ENCODE data around the gene FBXO31.
A peak's percentile ranks its signal among the peaks of the same experiment; 100 is the strongest.
"Not testable (repeated sequence)": the region's sequence is repeated elsewhere in the genome, so short reads cannot be mapped to it uniquely, and the experiment has no call there.

Gene FBXO31

DNA sequence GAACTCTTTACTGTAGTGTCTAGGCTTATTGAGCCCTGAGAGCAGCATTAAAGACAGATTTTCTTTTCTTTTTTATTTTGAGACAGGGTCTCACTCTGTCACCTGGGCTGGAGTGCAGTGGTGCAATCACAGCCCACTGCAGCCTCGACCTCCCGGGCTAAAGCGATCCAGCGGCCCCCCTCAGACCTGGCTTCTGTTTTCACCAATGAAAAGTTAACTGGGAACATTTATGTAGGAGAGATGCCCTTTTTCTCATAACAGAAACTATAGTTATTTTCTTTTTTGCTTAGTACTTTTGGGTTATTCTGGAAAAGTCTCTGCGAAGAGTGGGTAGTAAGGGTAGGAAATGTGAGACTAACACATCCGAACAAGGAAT is 10.1 kb upstream of the FBXO31 start:
- Histone ChIP-seq H4K20me1 (peaks cover 65% of the 10 kb centered on the region), H3K36me3 (peaks cover 20% of the 10 kb centered on the region), H3K27me3 (no peaks in the 10 kb centered on the region), H3K4me1 (peaks cover 56% of the 10 kb centered on the region), H3K9me3 (no peaks in the 10 kb centered on the region), H3K4me3 (peak overlapping the region; percentile 93), H3K27ac (peak overlapping the region; percentile 97; the same call in 1 of the 2 replicates), H3K4me2 (peak overlapping the region; percentile 92), H3K9ac (peak overlapping the region; percentile 98)
- TF ChIP-seq Cebpa-rat (IDR thresholded peaks at IDR 0.05), result no peak

DNA sequence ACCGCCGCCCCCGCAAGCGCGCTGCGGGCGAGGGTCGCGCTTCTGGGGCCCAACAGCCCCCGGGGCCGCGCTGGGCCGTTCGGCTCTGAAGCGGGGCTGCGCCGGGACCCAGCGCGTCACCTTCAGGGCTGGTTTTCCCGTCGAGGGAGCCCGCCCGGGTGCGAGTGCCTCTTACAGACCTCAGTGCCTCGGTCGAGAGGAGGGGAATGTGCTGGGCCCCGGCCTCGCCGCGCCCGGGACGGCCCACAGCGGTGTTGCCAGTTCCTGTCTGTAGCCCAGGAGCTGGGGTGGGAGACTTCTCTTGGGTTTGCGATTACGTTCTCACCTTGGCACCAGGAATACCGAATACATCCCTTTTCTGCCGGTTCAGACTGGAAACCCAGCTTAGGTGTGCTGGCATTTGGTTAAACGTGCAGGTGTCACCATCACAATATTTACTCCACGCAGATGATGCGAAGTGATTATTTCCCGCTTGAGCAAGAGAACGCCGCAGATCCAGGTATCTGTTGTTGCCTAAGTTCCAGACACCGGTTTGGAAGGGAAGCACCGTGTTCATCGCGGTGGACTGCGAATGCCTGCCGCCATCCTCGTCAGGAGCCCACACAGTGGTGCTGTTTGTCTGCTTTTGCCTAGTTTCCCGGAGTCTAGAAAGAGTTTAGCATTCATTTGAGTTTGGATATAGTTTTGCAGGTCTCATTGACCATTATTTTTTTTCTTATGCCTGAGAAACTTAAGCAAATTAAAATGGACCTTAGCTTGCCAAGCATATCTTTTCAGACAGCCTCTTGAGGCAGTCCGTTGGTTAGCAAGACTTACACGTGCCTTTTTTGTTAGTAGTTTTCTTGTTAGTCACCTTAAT is 9.5 kb upstream of the FBXO31 start:
- Histone ChIP-seq H4K20me1 (peaks cover 59% of the 10 kb centered on the region), H3K27me3 (no peaks in the 10 kb centered on the region), H3K9me3 (no peaks in the 10 kb centered on the region), H3K4me3 (peak overlapping the region; percentile 93), H3K9ac (peak overlapping the region; percentile 98), H3K4me2 (peak overlapping the region; percentile 92), H3K27ac (peak overlapping the region; percentile 97), H3K4me1 (peaks cover 59% of the 10 kb centered on the region), H3K36me3 (peaks cover 14% of the 10 kb centered on the region)
- TF ChIP-seq Cebpa-rat (IDR thresholded peaks at IDR 0.05), result no peak

DNA sequence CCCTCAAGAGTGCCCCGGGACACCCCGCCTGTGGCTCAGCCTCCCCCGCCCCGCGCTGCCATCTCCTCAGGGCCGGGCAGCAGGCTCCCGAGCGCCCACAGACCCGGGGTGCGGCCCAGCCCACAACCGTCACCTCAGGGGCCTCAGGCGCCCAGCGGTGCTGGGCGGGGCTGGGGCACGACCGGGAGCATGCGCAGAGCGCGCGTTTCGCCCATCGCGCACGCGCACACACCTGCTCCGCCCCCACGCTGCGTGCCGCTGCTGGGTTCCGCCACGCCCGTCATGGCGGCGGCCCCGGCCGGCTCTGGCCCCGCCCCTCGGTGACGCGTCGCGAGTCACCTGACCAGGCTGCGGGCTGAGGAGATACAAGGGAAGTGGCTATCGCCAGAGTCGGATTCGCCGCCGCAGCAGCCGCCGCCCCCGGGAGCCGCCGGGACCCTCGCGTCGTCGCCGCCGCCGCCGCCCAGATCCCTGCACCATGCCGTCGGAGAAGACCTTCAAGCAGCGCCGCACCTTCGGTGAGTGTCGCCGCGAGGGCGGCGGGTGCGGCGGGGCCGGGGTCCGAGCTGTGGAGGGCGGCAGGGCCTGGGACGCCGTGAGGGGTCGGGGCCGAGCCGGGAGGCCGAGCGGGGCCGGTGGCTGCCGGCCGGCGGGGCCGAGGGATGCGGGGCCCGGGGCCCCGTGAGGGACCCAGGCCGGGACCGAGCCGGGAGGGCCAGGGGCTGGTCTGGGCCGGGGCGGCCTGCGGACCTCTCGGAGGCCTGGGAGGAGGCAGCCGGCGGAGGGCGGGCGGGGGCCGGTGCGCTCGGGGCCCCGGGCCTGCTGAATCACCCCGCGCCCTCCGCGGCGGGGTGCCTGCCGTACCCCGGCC is 8.6 kb upstream of the FBXO31 start, which contains the start of gene MAP1LC3B:
TSS of gene MAP1LC3B (plus strand) at position 387 of the 871 bp plus-strand sequence. CDS start at position 479, 92 bp downstream.
- H3K36me3 ChIP-seq, result peaks cover 12% of the 10 kb centered on the region; the same call in 1 of the 2 replicates
- no peak for TF ChIP-seq Cebpa-rat (IDR thresholded peaks at IDR 0.05)
- H3K4me3 ChIP-seq, result peak within 1 kb of the TSS; percentile 93
- H3K4me1 ChIP-seq, result peaks cover 67% of the 10 kb centered on the region
- peaks cover 51% of the 10 kb centered on the region for H4K20me1 ChIP-seq
- H3K4me2 ChIP-seq, result peak within 1 kb of the TSS; percentile 92
- H3K9ac ChIP-seq, result peak within 1 kb of the TSS; percentile 98
- H3K9me3 ChIP-seq, result no peaks in the 10 kb centered on the region
- H3K27ac ChIP-seq, result peak within 1 kb of the TSS; percentile 97
- no peaks in the 10 kb centered on the region for H3K27me3 ChIP-seq

DNA sequence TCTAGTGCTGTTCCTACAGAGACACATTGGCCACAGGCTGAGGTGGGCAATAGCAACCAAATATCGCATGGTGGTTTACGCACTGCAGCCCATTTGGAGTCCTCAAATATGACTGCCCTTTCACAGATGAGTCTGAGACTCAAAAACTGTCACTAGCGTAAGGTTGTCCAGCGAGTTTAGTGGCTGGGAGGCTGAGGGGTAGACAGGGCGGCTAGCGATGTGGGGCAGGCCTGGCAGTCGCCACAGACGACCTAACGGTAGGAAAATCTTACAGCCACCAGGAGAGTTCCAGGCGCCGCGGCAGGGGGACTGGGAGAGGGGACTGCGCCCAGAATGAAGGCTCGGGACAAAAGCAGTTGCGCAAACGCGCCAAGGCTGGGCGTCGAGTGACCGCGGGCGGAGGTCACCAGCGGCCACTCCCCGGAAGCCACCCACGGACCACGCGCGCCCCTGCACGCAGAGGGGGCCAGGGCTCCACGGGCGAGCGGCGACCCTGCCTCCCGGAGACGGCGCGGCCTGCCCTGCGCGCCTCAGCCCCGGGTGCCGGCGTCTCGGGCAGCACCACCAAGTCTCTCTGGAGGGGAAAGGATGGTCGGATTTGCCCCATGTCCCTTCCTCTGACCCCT is 7.9 kb upstream of the FBXO31 start:
- Histone ChIP-seq H3K27me3 (no peaks in the 10 kb centered on the region), H3K4me2 (peak overlapping the region; percentile 92), H3K36me3 (peaks cover 8% of the 10 kb centered on the region; the same call in 1 of the 2 replicates), H4K20me1 (peaks cover 43% of the 10 kb centered on the region), H3K4me3 (peak overlapping the region; percentile 93), H3K9me3 (no peaks in the 10 kb centered on the region), H3K4me1 (peaks cover 75% of the 10 kb centered on the region), H3K9ac (peak overlapping the region; percentile 98), H3K27ac (peak overlapping the region; percentile 97)
- no peak for TF ChIP-seq Cebpa-rat (IDR thresholded peaks at IDR 0.05)

DNA sequence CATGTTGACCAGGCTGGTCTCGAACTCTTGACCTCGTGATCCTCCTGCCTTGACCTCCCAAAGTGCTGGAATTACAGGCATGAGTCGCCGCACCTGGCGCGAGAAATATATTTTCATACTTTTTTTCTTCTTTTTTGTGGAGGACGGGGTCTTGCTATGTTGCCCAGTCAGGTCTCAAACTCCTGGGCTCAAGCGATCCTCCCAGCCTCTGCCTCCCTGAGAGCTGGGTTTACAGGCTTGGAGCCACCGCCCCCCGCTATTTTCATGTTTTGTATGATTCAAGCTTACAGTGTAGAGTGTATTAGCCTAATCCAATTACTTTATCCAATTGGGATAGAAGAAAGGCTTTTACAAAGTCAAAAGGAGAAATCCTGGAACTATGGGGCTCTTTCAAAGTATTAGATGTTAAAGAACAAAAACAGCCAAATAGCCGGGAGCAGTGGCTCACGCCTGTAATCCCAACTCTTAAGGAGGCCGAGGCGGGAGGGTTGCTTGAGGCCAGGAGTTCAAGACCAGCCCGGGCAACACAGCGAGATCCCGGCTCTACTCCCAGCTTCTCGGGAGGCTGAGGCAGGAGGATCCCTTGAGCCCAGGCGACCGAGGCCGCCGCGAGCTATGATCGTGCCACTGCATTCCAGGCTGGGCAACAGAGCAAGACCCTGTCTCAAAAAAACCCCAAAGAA is 7.2 kb upstream of the FBXO31 start:
- TF ChIP-seq Cebpa-rat (IDR thresholded peaks at IDR 0.05), result no peak
- Histone ChIP-seq H3K4me3 (peak overlapping the region; percentile 93), H4K20me1 (peaks cover 37% of the 10 kb centered on the region), H3K9ac (peak overlapping the region; percentile 98), H3K27ac (peak overlapping the region; percentile 97), H3K4me2 (peak overlapping the region; percentile 92), H3K4me1 (peaks cover 81% of the 10 kb centered on the region), H3K36me3 (peaks cover 8% of the 10 kb centered on the region; the same call in 1 of the 2 replicates), H3K9me3 (no peaks in the 10 kb centered on the region), H3K27me3 (no peaks in the 10 kb centered on the region)

DNA sequence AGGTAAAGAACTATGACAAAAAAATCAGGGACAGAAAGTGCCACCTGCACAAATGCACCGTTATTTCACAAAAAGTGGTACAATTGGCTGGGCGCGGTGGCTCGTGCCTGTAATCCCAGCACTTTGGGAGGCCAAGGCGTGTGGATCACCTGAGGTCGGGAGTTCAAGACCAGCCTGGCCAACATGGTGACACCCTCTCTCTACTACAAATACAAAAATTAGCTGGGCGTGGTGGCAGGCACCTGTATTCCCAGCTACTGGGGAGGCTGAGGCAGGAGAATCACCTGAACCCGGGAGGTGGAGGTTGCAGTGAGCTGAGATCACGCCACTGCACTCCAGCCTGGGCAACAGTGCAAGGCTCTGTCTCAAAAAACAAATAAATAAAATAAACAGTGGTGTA is 6.3 kb upstream of the FBXO31 start:
- H3K36me3 ChIP-seq, H3K4me3 ChIP-seq, H3K27me3 ChIP-seq, H3K9me3 ChIP-seq: not testable (repeated sequence)
- Histone ChIP-seq H3K27ac (peak overlapping the region; percentile 96), H3K9ac (0 out of 2 replicates have a peak overlapping the region, but pooled peaks have one; percentile 49), H4K20me1 (peaks cover 28% of the 10 kb centered on the region), H3K4me1 (peaks cover 81% of the 10 kb centered on the region), H3K4me2 (peak overlapping the region; percentile 75)

DNA sequence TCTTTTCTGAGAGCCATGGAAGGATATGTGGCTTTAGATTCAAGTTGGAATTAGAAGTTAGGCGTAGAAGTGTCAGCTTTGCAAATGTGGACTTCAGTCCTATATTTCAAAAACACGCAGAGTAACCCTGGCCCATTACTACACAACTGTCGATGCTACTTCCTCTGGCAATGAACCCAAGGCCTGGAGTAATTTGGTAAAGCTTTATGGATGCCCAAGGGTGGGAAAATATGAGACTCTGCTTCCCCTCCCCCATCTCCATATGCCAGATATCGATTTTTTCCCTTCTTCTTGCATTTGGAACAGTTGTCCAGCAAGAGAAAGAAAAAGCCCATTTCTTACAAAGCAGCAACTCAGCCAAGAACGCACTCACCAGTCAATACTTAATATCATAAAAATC is 5.7 kb upstream of the FBXO31 start:
- H3K4me3 ChIP-seq, result no peak overlapping the region
- H3K4me1 ChIP-seq, result peaks cover 81% of the 10 kb centered on the region
- peak overlapping the region; percentile 49; the same call in 1 of the 2 replicates for H3K9ac ChIP-seq
- peak overlapping the region; percentile 75 for H3K4me2 ChIP-seq
- no peak for TF ChIP-seq Cebpa-rat (IDR thresholded peaks at IDR 0.05)
- H3K27me3 ChIP-seq, result no peaks in the 10 kb centered on the region
- H3K9me3 ChIP-seq, result no peaks in the 10 kb centered on the region
- peak overlapping the region; percentile 96 for H3K27ac ChIP-seq
- no peaks in the 10 kb centered on the region for H3K36me3 ChIP-seq
- peaks cover 21% of the 10 kb centered on the region for H4K20me1 ChIP-seq

DNA sequence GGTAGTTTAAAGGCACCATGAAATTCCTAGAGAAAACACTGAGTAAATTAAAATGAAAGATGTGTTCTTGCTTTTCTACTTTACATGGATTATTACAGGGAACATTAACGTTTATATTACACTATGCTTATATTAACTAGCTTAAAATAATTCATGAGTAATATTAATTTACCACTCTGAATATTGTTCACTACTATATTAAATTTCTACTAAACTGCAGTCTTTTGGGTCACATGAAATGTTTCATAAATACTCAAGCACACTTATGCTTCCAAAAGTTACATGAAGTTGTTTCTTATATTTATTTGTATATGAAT is 5.2 kb upstream of the FBXO31 start:
- Histone ChIP-seq H3K4me2 (peak overlapping the region; percentile 75), H3K4me1 (peaks cover 76% of the 10 kb centered on the region), H3K4me3 (peak overlapping the region; percentile 44), H3K36me3 (no peaks in the 10 kb centered on the region), H3K9me3 (no peaks in the 10 kb centered on the region), H3K9ac (peak overlapping the region; percentile 76), H4K20me1 (peaks cover 16% of the 10 kb centered on the region), H3K27ac (peak overlapping the region; percentile 96), H3K27me3 (no peaks in the 10 kb centered on the region)
- TF ChIP-seq Cebpa-rat (IDR thresholded peaks at IDR 0.05), result no peak
